ENCODE results near the gene PTPRJ.

Gene PTPRJ

GRCh38 chr11:47998345-47998732 lies 18.0 kb downstream of the PTPRJ start:
- no peak for DNase-seq (ENCODE audit: low read depth)
- H3K4me3 ChIP-seq (ENCODE audit: low read depth, low read length), result no peak overlapping the region
- TF ChIP-seq, protein P1, sequence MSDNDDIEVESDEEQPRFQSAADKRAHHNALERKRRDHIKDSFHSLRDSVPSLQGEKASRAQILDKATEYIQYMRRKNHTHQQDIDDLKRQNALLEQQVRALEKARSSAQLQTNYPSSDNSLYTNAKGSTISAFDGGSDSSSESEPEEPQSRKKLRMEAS (IDR thresholded peaks at IDR 0.05; ENCODE audit: low read depth, low read length), result no peak
- TF ChIP-seq MYC (IDR thresholded peaks at IDR 0.05; ENCODE audit: low read depth, low read length) (no peak), POLR2A (IDR thresholded peaks at IDR 0.05; ENCODE audit: extremely low read depth, insufficient read length) (no peak)
- TF ChIP-seq, protein P2, sequence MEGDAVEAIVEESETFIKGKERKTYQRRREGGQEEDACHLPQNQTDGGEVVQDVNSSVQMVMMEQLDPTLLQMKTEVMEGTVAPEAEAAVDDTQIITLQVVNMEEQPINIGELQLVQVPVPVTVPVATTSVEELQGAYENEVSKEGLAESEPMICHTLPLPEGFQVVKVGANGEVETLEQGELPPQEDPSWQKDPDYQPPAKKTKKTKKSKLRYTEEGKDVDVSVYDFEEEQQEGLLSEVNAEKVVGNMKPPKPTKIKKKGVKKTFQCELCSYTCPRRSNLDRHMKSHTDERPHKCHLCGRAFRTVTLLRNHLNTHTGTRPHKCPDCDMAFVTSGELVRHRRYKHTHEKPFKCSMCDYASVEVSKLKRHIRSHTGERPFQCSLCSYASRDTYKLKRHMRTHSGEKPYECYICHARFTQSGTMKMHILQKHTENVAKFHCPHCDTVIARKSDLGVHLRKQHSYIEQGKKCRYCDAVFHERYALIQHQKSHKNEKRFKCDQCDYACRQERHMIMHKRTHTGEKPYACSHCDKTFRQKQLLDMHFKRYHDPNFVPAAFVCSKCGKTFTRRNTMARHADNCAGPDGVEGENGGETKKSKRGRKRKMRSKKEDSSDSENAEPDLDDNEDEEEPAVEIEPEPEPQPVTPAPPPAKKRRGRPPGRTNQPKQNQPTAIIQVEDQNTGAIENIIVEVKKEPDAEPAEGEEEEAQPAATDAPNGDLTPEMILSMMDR (IDR thresholded peaks at IDR 0.05; ENCODE audit: low read depth, low read length), result no peak

DNA sequence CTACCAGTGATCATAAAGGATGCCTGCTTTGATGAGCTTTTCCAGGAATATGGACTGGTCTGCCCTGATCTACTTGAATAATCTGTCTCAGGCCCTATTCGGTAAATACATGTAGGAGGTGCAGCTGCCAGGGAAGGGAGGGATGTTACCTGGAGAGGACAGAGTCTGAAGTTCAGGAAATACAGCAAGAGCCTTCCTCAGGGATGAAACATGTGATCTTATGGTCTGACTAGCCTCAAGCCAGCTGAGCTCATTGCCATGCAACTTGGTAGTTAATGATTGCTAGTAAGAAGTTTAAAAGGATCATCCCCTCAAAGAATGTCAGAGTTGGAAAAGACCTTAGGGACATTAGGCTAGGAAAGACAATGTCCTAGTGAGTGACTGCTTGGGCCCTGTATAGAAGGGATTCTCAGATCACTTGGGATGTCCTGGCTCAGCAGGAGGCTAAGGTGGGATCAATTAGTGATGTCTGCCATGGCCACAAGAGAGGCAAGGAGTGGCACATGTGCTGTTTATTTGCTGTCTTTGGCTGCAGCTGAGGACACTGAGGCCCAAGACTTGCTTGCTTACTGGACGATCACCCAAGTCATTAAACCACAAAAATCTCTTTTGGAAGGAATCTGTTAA lies 18.5 kb downstream of the PTPRJ start:
- TF ChIP-seq POLR2A (IDR thresholded peaks at IDR 0.05; ENCODE audit: extremely low read depth, insufficient read length) (no peak), MYC (IDR thresholded peaks at IDR 0.05; ENCODE audit: low read depth, low read length) (no peak)
- TF ChIP-seq, protein P1 (IDR thresholded peaks at IDR 0.05; ENCODE audit: low read depth, low read length), result no peak
- TF ChIP-seq, protein P2 (IDR thresholded peaks at IDR 0.05; ENCODE audit: low read depth, low read length), result no peak
- H3K4me3 ChIP-seq (ENCODE audit: low read depth, low read length), result no peak overlapping the region
- no peak for DNase-seq (ENCODE audit: low read depth)

DNA sequence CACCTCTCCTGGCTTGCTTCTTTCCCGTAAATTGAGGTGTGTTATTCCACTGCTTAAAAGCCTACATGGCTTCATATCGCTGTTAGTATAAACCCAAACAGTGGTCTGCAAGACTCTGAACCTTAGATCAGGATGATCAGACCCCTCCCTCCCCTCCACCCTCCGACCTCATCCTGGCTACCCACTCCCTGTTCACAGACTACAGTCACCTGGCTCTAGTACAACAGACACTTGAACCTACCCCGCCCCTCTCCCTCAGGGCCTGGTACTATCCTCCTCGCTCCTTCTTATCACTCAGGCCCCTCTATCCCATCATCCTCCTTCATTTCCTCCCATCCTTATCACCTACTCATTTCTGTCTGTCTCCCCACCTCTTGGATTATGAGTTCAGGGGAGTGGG lies 20.1 kb downstream of the PTPRJ start:
- TF ChIP-seq MYC (IDR thresholded peaks at IDR 0.05; ENCODE audit: low read depth, low read length), result no peak
- TF ChIP-seq POLR2A (IDR thresholded peaks at IDR 0.05; ENCODE audit: extremely low read depth, insufficient read length), result no peak
- TF ChIP-seq, protein P2 (IDR thresholded peaks at IDR 0.05; ENCODE audit: low read depth, low read length), result no peak
- TF ChIP-seq, protein P1 (IDR thresholded peaks at IDR 0.05; ENCODE audit: low read depth, low read length), result no peak

GRCh38 chr11:48001438-48002021 lies 21.2 kb downstream of the PTPRJ start:
- no peak for DNase-seq (ENCODE audit: low read depth)
- TF ChIP-seq POLR2A (IDR thresholded peaks at IDR 0.05; ENCODE audit: extremely low read depth, insufficient read length) (no peak), MYC (IDR thresholded peaks at IDR 0.05; ENCODE audit: low read depth, low read length) (no peak)
- TF ChIP-seq, protein P1 (IDR thresholded peaks at IDR 0.05; ENCODE audit: low read depth, low read length), result no peak
- no peak overlapping the region for H3K4me3 ChIP-seq (ENCODE audit: low read depth, low read length)

More for the DNA sequence above, 20.1 kb downstream of the PTPRJ start:
- H3K4me3 ChIP-seq (ENCODE audit: low read depth, low read length), result no peak overlapping the region
- DNase-seq (ENCODE audit: low read depth), result no peak

- H3K4me3 ChIP-seq (ENCODE audit: low read depth, low read length), result no peak overlapping the region
- DNase-seq (ENCODE audit: low read depth), result no peak
- TF ChIP-seq, protein P2 (IDR thresholded peaks at IDR 0.05; ENCODE audit: low read depth, low read length), result no peak
- TF ChIP-seq POLR2A (IDR thresholded peaks at IDR 0.05; ENCODE audit: extremely low read depth, insufficient read length) (no peak), MYC (IDR thresholded peaks at IDR 0.05; ENCODE audit: low read depth, low read length) (no peak)
- TF ChIP-seq, protein P1 (IDR thresholded peaks at IDR 0.05; ENCODE audit: low read depth, low read length), result no peak
Measured at GRCh38 chr11:48002561-48002960, 22.2 kb downstream of the PTPRJ start.

DNA sequence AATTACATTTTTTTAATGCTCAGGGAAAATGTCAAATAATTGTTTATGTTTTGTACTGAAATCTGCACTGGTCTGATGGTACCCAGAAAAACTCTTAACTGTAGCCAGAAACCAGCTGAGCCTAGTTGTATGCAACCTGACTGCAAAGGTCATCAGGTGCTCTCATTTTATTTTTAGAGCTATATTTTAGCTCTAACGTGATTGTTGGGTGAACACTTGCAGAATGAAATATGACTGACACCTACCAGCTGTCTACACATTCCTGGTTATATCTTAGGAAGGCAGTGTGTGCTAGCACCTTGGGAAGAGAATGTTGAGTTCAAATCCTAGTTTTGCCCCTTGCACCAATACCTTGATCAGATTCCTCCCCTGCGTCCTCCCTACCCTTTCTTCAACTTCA lies 23.6 kb downstream of the PTPRJ start:
- H3K4me3 ChIP-seq (ENCODE audit: low read depth, low read length), result no peak overlapping the region
- no peak for DNase-seq (ENCODE audit: low read depth)
- TF ChIP-seq, protein P1 (IDR thresholded peaks at IDR 0.05; ENCODE audit: low read depth, low read length), result no peak
- TF ChIP-seq, protein P2 (IDR thresholded peaks at IDR 0.05; ENCODE audit: low read depth, low read length), result no peak
- TF ChIP-seq POLR2A (IDR thresholded peaks at IDR 0.05; ENCODE audit: extremely low read depth, insufficient read length), result no peak
- no peak for TF ChIP-seq MYC (IDR thresholded peaks at IDR 0.05; ENCODE audit: low read depth, low read length)
